Ecto neural progenitor cell (in vitro differentiated cells): ENCODE measurements around the gene RBMS3.
"Not testable (repeated sequence)": the region's sequence is repeated elsewhere in the genome, so short reads cannot be mapped to it uniquely, and the experiment has no call there.

Experiments used
- DNase-seq: peaks from one replicate; pipeline ENCODE4 v3.0.0-alpha.2; 2018; ENCODE audit warnings: low spot score

Gene RBMS3

DNA sequence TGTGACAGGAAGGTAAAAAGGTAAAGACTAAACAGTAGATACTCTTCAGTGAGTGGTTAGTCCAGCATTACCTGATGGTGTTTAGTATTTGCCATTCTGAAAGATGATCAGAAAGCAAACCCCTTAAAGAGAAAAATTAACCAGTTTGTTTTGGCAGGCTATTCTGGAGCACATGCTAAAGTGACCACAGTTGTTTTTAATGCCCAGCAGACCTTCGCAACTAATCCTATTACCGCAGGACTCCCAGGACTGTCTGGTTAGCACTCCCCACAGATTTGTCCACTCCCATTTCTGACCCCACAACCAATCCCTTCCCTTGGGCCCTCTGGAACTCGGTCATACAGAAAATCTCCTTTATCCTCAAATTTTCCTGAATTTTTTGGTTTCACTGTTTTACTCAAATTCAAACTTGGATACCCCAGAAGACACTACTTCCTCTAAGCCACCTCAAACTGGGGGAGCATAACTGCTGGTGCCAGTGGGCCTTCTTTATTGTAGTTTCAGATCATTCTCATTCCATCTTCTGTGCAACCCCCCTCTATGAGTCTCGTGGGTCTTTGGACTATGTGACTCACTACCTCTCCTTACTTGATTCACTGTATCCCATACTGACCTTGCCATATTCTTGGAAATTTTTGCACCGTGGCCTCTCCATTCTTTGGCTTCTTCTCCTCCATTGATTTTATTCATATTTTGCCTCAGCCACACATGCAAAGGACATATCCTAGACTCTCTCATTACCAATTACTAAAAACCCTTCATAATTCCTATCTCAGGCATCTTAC, 104.4 kb downstream of the RBMS3 start:
- DNase-seq: no peak

DNA sequence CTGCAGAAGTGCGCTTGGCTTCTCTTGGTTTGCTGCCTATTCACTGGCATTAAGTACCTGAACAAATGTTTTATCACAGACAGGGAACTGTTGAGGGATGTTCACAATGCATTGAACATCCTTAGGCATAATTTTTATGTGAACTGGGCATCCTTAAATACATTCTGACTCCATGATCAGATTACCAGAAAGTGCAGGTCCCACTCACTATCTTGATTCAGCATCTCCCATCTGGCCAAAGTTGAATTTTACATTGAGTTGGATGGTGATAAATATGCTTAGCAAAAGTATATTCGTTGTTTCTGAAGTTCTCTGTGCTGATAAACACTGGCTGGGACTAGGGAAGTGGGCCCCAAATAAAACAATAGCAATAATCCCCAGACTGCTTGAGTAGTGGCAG, 108.5 kb downstream of the RBMS3 start:
- no peak for DNase-seq

DNA sequence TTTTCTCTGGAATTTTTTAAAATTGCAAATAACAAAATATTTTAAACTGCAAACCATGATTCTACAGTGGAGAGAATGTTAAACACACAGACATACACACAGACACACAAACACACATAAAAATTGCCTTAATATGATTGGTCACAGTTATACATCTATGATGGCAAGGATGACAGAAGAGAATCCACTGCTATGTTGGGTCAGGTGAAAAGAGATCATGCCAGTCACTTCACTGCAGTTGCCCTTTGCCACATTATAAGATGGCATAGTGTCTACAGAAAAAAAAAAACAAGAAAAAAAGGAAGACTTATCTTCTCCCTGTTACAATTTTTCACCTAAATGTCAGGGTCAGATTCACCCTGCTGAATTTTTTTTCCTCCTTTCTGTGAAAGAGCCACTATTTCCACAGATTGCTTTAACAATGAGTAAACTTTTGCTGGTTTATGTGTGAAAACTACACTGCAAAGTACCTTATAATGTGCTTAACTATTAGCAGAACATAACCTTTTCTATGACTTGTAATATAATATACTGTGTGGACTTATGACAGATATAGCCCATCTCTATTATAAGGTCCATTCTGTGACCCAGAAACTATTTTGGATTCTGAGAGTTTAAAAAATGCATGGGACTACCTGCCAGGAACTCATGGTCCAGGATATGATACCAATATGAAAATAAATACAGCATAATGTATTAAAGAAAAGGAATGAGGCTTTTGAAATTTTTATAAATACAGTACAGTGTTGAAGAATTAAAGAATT, 111.9 kb downstream of the RBMS3 start:
- DNase-seq: no peak

DNA sequence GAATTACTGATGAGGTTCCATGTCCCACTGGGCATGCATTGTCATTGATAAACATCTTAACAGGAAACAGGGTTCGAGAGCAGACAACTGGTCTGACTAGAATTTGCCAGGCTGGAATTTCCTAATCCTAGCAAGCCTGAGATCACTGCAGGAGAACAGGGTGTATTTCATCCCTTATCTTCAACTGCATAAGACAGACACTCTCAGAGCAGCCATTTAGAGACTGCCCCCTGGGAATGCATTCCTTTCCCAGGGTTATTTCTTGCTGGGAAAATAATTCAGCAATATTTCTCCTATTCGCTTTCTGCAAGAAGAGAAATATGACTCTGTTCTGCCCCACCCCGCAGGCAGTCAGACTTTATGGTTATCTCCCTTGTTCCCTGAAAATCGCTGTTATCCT, 113.1 kb downstream of the RBMS3 start:
- not testable (repeated sequence) for DNase-seq

DNA sequence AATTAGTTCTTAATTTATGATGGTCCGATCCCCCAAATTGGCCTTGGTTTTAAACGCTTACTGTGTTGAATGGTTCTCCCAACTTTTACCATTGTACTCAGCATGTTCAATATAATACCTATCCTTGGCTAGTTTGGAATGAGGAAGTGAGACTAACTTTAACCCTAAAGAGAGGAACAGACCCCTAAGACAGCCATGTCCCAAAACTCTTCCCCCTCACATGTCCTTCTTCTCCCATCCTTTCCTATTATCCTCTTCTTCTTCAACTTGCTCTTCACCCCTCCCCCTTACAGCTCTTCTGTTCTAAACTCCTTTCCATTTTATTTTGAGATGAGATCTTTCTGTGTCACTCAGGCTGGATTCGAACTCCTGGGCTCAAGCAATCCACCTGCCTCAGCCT, 116.5 kb downstream of the RBMS3 start:
- no peak for DNase-seq

DNA sequence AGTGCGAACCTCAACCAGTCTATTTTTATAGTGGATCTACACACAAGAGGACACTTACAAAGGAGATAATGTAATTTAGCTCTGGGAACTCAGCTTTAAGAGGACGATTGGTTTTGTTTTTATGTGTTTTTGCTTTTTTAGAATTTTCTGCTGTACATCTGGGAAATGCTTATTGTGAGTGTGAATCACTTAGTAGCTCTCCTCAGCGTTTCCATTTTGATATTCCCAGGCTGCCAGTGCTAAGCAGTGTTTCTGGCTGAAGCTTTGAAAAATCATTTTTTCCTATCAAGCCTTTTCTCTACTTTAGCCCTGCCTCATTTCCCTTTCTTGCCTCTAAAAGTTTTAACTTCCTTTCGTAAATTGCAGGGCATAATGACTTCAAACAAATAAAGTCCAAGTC, 117.9 kb downstream of the RBMS3 start:
- DNase-seq: no peak

DNA sequence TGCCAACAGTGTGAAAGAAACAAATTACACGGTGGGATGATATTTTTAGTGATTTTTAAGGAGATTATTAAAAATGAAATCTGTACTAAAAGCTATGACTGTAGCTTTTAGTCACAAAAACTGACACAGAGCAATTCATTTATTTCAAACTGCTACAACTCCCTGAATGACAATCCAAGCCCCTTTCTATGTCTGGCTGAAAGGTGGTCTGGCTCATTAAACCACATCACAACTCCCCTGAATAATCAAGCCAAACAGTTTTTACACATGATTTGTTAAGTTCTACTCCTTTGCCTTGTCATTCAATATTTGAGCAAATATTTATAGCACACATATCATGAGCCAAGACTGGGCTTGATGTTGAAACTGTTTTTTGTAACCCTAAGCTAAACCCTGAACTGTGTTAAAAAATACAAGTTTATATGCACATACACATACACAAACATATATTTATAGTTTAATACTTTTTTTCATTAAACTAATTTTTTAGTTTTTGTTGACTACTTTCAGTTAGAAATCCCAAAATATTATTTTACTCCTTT, 125.5 kb downstream of the RBMS3 start:
- no peak for DNase-seq

DNA sequence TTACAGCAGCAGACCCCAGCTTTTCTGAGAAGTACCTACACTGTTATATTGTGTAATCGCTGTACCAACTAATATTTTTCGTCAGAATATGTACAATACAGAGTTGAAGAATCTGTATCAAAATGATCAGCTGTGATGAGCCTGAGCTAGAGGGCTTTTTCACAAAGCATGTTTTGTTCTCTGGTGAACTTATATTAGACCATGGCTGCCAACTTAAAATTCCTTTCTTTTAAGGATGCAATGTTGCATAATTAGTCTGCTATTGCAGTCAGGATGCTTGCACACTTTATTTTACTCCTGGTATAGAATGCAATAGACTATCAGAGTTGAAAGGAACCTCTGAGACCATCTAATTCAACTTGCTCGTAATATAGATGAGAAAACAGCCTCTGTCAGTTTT, 127.8 kb downstream of the RBMS3 start:
- no peak for DNase-seq

DNA sequence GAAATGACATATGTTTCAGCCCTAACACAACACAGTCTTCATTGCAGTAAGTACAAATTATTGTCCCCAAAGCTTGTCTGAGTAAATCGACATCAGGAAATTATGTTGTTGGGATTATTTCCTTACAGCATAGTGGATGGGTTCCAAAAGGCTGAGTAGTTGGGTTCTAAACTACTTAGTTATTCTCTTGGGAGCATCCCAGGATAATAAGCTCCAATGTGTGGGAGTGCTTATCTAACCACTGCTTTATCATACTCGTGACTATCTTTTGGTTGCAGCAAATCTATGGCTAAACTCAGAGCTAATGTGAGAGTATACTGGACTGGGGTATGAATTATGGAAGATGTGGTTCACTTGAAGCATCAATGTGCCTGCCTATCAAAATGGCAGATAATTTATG, 128.5 kb downstream of the RBMS3 start:
- no peak for DNase-seq

DNA sequence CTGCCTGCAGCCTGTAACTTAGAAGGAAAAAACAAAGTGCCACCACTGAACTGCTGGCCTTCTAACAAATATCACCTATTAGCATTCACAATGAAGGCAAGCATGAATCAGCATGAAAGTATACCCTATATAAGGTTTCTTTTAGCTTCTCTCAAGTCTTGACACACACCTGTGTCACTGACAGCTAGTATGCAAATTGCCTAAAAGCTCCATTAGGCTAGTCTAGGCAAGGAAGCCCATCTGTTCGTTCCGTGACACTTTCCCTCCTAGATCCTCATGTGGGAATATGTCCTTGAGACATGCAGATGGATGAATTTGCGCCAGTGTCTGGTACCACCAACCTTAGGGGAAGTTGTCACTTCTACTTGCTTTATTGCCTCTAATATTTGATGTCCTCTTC, 129.3 kb downstream of the RBMS3 start:
- no peak for DNase-seq

DNA sequence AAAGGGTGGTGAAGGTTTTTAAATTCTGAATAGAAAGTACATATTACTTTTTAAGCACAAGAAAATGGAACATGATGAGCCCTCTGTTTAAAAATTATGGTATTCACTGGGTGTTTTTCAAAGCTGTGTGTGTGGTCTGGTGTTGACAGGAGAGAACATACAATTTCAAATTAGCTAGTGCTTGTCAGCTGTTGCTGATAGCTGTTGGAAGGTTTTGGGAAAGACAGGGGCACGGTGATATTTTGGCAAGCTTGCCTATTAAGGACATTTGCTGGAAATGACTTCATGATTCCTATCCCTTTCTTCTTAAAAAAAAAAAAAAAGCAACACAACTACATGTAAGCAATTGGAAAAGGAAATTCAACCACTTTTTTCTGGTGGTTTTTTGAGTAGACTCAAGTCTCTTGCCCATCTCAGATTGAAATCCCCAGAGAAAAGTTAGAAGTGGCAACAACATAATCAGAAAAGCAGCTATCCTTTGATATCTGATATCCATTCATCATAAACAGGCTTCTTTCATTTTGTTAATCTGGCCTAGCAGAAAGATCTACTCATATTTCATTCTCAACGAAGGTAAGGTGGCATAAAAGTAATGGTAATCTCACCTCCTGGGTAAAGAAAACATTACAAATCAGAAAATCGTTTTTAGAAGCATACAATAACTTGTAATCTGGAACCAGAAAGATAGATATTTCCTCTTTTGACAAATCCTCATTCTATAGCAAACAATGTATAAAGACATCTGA, 130.0 kb downstream of the RBMS3 start:
- DNase-seq: no peak

DNA sequence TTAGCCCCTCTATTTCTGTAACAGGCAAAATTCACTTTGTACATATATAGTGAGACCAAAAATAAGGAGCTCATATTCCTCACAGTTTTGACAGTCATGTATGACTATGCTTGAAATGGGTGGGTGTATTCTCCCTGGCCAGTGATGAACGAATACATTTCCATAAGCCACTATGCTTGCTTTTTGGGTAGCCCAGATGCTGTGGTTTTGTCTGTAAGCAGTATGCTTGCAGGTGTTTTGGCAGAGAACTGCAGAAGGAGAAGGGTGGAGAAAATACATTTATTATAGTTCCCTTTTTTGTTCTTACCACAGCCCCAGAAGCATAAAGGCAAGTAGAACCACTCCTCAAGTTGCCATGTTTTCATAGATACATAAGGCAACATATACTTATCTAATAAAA, 131.2 kb downstream of the RBMS3 start:
- no peak for DNase-seq

DNA sequence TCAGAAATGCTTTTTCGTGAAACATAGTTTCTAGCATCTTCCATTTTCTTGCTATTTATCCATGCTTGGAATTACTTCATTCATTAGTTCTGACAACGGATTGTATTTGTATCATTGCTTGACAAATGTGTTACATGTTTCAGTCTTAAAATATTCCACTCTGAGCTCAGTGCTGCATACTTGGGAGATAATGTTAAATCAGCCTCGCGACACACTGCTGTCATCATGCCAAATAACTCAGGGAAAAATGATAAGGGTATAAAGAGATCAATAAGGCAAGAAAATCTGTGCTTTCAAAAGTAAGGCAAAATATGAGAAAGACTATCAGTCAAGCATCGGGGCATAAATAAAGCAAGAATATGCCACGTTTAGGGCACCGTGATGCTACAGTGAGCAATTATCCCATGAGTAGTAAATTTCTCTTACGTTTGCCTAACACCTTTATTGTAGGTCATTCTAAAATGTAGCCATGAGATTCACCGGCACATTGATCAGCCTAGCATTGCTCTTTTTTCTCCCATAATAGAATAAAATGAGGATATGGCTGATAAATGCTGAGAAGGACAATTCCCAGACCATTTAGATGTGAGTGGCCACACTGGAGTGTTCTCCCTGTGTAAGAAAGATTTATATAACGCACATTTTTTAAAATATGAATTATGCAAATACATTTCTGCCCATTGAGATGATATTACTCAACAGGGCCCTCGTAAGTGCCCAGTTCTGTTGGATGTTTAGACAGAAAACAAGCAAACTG, 133.8 kb downstream of the RBMS3 start:
- no peak for DNase-seq

DNA sequence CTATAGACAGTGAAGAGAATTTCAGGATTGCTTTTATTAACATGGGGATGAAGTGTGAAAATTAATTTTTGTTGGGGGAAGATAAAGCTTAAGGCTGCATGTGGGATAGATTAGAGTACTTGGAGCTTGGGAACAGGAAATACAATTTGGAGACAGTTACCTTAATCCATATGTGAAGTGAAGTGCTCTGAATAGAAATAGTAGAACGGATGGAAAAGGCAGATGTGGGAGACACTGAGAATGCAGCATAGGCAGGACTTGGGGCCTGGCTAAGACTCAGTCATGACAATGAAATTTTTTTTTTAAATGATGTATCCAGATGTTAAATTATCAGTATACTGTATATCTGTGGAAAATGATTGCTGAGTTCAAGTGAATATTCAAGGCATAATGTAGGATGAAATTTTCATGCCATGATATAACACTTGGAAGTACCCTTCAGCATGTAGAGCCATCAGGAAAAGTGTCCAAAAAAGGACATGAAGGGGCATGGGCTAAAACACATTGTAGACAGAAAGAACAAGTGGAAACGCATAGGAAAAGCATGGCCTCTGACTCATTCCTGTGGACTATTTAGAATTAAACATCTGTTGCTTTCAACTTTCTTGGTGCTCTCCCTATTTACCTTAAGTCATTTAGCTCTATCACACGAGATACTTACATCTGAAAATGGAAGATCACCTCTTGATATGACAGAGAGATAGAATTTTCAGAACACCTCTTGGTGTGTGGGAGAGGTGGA, 134.8 kb downstream of the RBMS3 start:
- no peak for DNase-seq

DNA sequence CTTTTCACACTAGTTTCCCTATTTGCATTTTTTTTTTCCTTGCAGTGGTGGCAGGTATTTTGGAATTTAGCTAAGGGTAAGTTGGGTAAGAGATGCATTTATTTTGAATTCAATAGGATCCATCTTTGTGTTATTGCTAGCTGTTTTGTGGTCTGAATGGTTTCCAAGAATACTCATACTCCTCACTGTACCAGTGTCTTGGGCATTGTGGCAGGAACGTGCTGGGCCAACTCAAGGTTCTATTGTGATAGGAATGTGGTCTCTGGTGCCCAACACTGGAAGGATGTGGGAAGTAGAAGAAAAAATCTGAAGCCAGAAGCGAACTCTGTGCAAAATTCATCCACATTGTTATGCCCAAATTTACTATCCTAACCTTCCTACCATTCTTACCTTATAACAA, 135.6 kb downstream of the RBMS3 start:
- no peak for DNase-seq

DNA sequence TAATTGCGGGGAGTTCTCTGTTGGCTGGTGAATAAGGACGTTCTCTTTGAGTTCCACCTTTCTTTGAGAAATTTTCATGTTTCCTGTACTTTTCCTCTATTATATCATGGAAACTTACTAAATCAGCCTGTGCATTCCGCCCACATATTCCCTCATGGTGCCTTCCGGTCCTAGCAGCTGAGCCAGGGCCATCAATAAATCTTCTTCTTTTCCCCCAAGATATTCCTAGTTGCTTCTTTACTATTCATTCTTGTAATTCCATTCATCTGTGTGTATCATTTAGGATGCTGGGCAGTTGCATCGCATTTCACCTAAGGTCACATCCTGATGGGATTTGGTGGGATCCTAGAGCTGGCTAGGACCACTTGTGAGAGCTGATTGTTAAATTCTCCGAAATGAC, 139.2 kb downstream of the RBMS3 start:
- DNase-seq: no peak

DNA sequence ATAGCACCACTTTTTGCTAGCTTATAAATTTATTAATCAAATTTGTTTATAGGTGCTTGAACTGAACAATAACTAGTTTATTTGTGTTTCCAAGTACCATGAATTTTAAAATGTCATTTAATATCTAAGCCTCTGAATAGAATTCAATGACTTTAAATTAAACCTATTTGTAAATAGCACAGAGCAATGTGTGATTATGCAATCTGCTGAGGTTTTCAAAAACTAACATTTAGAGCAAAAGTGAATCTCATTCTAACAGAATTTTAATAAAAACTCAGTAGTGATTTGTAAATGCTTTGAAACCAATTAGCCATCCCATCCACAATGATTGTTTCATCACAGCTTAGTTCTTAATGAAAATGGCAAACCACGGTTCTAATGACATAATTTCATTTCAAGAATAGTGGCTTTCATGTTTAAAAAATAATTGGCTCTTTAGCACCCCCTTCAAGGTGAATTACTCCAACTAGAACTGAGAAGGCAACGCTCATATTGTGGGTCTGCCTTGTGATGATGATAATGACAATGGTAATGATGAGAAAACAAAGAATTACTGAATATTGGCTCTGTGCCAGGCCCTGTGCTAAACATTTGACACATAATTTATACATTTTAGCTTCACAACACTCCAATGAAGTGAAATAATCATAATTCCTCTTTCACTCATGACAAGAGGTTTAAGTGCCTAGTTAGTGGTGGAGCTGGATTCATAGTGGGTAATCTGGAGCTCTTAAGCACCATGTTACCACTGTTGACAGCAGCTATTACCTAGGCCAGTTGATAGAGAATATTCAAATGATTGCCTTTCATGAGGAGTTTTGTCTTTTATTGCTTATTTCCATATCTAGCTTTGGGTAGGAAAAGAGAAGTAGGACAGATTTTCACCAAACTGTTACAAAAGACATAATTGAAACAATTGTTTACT, 145.7 kb downstream of the RBMS3 start:
- DNase-seq: no peak

DNA sequence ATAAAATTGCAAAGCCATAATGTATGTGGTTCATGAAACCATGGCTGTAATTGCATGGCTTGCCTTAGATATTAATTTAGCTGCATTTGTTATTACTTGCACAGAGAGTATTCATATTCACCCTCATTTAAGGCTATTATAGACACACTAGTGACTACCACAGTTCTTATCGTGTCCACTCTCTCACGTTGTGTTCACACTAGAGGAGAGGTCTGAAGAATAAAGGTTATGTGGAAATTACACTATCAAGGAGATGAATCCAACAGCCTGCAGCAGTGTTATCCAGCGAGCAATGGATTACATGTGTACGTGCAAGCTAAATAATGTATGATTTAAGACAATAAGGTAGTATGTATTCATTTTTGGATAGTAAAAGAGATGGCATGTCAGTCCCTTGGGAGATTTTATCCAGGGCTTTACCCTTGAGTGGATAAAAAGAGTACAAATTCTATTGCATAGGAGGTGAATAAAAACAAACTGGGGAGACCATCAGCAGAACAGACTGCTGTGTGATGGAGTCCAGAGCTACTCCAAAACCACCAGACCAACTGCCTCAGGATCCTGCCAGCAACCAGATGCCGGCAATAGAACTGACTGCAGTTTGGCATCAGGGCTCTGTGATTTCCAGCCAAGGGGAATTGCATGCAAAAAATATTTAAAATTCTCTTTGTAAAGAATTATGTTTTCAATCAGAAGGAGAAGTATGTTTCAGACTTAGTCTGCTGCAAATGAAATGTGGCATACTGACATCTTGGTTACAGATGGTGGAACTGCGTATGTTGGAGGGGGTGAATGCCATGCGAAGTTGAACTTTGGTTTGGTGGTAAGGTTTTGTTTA, 146.6 kb downstream of the RBMS3 start:
- DNase-seq: no peak

DNA sequence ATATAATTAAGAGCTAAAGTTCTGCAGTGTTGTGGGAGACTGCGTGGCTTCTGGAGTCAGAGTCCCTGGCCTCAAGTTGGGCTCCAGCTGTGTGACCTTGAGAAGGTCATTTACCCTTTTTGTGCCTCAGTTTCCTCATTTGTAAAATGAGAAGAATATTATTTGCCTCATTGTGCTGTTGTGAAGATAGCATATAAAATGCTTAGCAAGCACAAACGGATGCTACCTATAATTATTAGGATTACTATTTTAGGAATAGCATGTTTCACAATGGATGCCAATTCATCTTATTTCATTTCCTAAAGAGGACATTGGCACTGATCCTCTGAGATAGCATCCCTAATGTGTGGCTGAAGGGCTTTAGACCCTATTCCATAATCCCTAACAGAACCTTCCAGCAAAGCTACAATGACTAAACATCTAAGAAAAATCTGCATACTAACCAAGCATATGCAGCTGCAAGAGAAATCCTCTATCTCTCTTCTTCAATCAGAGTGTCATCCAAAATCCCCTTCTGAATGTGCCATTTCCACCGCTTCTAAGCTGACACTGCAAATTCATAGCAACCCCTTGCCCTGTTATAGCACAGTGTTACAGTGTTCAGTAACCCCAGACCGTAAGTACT, 148.3 kb downstream of the RBMS3 start:
- DNase-seq: no peak
